ENCODE measurements around the gene ABI3BP. TPM values are rescaled to one million over a fixed set of nuclear protein-coding genes. Genes with fewer than 3 reads are reported as not detected.

Gene ABI3BP
- total RNA-seq, 1 donor from 2014 or later, result 207 TPM

DNA sequence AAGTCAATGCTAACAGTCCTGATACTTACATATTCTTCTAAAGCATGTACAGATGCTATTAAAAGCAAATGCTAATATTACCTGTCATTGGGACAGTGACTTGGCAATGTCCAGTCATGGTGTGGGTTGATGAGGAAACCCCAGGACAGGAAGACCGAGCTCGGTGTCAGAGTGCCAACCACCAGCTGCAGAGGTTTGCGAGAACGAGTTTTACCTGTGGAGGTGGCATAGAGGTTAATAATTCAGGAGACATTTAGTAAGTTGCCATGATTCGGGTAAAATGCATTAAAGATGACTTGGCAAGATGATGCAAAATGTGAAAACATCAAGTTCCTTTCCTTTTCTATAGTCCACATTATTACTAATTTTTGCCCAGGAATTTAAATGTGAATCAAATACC is 94.5 kb downstream of the ABI3BP start:
- H3K27ac ChIP-seq, result no peak overlapping the region
- H3K9me3 ChIP-seq, result no peaks in the 10 kb centered on the region
- ATAC-seq (no peak), DNase-seq (no peak)
- peaks cover 12% of the 10 kb centered on the region for H3K4me1 ChIP-seq
- no peak overlapping the region for H3K4me3 ChIP-seq
- intact Hi-C loops (cut with DNase I), result no loop called here
- H3K36me3 ChIP-seq, result no peaks in the 10 kb centered on the region
- TF ChIP-seq, protein P1, sequence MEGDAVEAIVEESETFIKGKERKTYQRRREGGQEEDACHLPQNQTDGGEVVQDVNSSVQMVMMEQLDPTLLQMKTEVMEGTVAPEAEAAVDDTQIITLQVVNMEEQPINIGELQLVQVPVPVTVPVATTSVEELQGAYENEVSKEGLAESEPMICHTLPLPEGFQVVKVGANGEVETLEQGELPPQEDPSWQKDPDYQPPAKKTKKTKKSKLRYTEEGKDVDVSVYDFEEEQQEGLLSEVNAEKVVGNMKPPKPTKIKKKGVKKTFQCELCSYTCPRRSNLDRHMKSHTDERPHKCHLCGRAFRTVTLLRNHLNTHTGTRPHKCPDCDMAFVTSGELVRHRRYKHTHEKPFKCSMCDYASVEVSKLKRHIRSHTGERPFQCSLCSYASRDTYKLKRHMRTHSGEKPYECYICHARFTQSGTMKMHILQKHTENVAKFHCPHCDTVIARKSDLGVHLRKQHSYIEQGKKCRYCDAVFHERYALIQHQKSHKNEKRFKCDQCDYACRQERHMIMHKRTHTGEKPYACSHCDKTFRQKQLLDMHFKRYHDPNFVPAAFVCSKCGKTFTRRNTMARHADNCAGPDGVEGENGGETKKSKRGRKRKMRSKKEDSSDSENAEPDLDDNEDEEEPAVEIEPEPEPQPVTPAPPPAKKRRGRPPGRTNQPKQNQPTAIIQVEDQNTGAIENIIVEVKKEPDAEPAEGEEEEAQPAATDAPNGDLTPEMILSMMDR (IDR thresholded peaks at IDR 0.05), result no peak
- no peaks in the 10 kb centered on the region for H3K27me3 ChIP-seq

GRCh38 chr3:100896994-100897393 is 96.2 kb downstream of the ABI3BP start:
- no peak for ATAC-seq
- no peaks in the 10 kb centered on the region for H3K27me3 ChIP-seq
- TF ChIP-seq, protein P1 (IDR thresholded peaks at IDR 0.05), result no peak
- H3K4me3 ChIP-seq, result no peak overlapping the region
- H3K27ac ChIP-seq, result no peak overlapping the region
- no peaks in the 10 kb centered on the region for H3K9me3 ChIP-seq
- no peaks in the 10 kb centered on the region for H3K36me3 ChIP-seq
- H3K4me1 ChIP-seq, result peaks cover 12% of the 10 kb centered on the region
- intact Hi-C loops (cut with DNase I), result no loop called here
- no peak for DNase-seq

DNA sequence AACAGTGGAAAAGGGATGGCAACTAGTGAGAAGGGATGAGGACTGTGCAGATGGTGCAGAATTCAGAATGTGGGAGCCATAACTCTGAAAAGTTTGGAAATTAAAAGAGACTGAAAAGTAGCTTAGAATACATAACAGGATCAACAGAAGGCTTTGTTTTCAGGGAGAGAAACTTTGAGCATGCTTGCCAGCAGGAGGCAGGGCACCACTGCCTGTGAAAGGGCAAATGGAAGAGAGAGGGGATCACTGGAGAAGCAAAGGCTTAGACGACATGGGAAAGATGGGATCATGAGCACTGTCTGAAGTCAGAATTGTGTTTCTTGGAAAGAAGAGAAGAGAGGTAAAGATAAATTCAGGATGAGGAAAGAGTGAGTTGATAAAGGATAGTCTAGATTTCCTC is 99.6 kb downstream of the ABI3BP start:
- DNase-seq (peak; percentile 61), ATAC-seq (peak; percentile 80)
- Histone ChIP-seq H3K4me3 (no peak overlapping the region), H3K9me3 (no peaks in the 10 kb centered on the region), H3K4me1 (no peaks in the 10 kb centered on the region), H3K27ac (peak overlapping the region; percentile 14), H3K36me3 (no peaks in the 10 kb centered on the region), H3K27me3 (no peaks in the 10 kb centered on the region)
- intact Hi-C loops (cut with DNase I), result no loop called here
- TF ChIP-seq, protein P1 (IDR thresholded peaks at IDR 0.05), result peak; percentile 52

- H3K27ac ChIP-seq, result peak overlapping the region; percentile 14
- peak; percentile 74 for ATAC-seq
- H3K4me1 ChIP-seq, result no peaks in the 10 kb centered on the region
- no peaks in the 10 kb centered on the region for H3K27me3 ChIP-seq
- no peak for DNase-seq
- no peaks in the 10 kb centered on the region for H3K36me3 ChIP-seq
- intact Hi-C loops (cut with DNase I), result no loop called here
- TF ChIP-seq, protein P1 (IDR thresholded peaks at IDR 0.05), result no peak
- H3K9me3 ChIP-seq, result no peaks in the 10 kb centered on the region
- H3K4me3 ChIP-seq, result no peak overlapping the region
These were observed 100.1 kb downstream of the ABI3BP start for GRCh38 chr3:100893108-100893507.

- no peaks in the 10 kb centered on the region for H3K9me3 ChIP-seq
- no peaks in the 10 kb centered on the region for H3K4me1 ChIP-seq
- H3K27me3 ChIP-seq, result no peaks in the 10 kb centered on the region
- DNase-seq, result no peak
- ATAC-seq, result no peak
- no peaks in the 10 kb centered on the region for H3K36me3 ChIP-seq
- intact Hi-C loops (cut with DNase I), result no loop called here
- no peak overlapping the region for H3K27ac ChIP-seq
- TF ChIP-seq, protein P1 (IDR thresholded peaks at IDR 0.05), result no peak
- H3K4me3 ChIP-seq, result no peak overlapping the region
These were observed 101.4 kb downstream of the ABI3BP start for GRCh38 chr3:100891827-100892226.

GRCh38 chr3:100891033-100891432 is 102.2 kb downstream of the ABI3BP start:
- H3K4me1 ChIP-seq, result no peaks in the 10 kb centered on the region
- no peak overlapping the region for H3K4me3 ChIP-seq
- intact Hi-C loops (cut with DNase I), result no loop called here
- no peaks in the 10 kb centered on the region for H3K36me3 ChIP-seq
- ATAC-seq, result peak; percentile 51
- TF ChIP-seq, protein P1 (IDR thresholded peaks at IDR 0.05), result peak; percentile 30
- no peaks in the 10 kb centered on the region for H3K9me3 ChIP-seq
- no peaks in the 10 kb centered on the region for H3K27me3 ChIP-seq
- no peak for DNase-seq
- H3K27ac ChIP-seq, result no peak overlapping the region

Measured in upper lobe of right lung (tissue), 1 donor.